DND-41 (cell line): ENCODE measurements around the gene TRPC4.

Experiments
- EZH2 ChIP-seq: IDR thresholded peaks from 3 replicates; pipeline ENCODE4 v1.6.1; 2012; ENCODE audit warnings: borderline replicate concordance, low read depth, mild to moderate bottlenecking, moderate library complexity, low read length, inconsistent platforms; ENCODE audit not compliant: severe bottlenecking
- TF ChIP-seq, protein P1 (sequence below): IDR thresholded peaks from 2 replicates; pipeline ENCODE4 v1.5.1; 2012; ENCODE audit warnings: borderline replicate concordance, low read length, moderate library complexity, mild to moderate bottlenecking; ENCODE audit not compliant: poor library complexity, severe bottlenecking; ENCODE audit errors: extremely low read depth

DNA sequence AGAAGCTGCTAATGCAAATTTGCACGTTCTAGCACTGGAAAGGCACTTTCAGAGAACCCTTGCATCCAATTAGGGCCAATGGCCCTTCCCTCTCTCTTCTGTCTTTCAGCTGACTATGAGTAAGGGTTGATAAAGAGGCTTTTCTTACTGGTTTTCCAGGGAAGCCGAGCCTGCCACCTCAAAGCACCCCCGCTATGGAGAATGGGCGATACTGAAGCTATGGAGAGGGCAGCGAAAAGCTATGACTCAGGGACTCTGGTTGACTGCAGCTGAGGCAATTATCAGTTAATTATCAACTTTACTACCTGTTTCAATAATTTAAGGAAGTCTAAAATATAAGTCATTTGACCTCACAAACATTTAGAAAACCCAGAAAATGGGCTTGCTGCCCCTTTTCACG is 115.8 kb downstream of the TRPC4 start:
- TF ChIP-seq, protein P1, sequence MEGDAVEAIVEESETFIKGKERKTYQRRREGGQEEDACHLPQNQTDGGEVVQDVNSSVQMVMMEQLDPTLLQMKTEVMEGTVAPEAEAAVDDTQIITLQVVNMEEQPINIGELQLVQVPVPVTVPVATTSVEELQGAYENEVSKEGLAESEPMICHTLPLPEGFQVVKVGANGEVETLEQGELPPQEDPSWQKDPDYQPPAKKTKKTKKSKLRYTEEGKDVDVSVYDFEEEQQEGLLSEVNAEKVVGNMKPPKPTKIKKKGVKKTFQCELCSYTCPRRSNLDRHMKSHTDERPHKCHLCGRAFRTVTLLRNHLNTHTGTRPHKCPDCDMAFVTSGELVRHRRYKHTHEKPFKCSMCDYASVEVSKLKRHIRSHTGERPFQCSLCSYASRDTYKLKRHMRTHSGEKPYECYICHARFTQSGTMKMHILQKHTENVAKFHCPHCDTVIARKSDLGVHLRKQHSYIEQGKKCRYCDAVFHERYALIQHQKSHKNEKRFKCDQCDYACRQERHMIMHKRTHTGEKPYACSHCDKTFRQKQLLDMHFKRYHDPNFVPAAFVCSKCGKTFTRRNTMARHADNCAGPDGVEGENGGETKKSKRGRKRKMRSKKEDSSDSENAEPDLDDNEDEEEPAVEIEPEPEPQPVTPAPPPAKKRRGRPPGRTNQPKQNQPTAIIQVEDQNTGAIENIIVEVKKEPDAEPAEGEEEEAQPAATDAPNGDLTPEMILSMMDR, result no peak
- no peak for TF ChIP-seq EZH2
